ENCODE measurements around the gene ALDH1L1.
A peak's percentile ranks its signal among the peaks of the same experiment; 100 is the strongest.

GRCh38 chr3:126081618-126082361 lies 98.6 kb downstream of the ALDH1L1 start:
- TF ChIP-seq CTCF (conservative IDR thresholded peaks at IDR 0.05; ENCODE audit: low read depth, low read length): peak; percentile 49
- TF ChIP-seq EZH2phosphoT487 (IDR thresholded peaks at IDR 0.05; ENCODE audit: borderline replicate concordance, low read length): peak; percentile 69
- TF ChIP-seq EZH2 (IDR thresholded peaks at IDR 0.05; ENCODE audit: low read length, unreplicated experiment): no peak

Measured in PC-3 (cell line).